ENCODE data around the gene SPATA18.

GRCh38 chr4:52035190-52035589, 15.9 kb upstream of the SPATA18 start:
- TF ChIP-seq EZH2 (IDR thresholded peaks at IDR 0.05; ENCODE audit: borderline replicate concordance) (no peak), CTCF (IDR thresholded peaks at IDR 0.05; ENCODE audit: poor library complexity) (no peak), EZH2phosphoT487 (IDR thresholded peaks at IDR 0.05; ENCODE audit: low read depth, severe bottlenecking, unreplicated experiment) (no peak)
